Measurements from ENCODE around the gene CYP27B1. TPM values are rescaled to one million over a fixed set of nuclear protein-coding genes. Genes with fewer than 3 reads are reported as not detected.

CYP27B1 gene
- total RNA-seq, 2 experiments from 2014 or later = 10.8 to 11.4 TPM

- POLR2A ChIA-PET = no interaction called here
These were observed 8.1 kb downstream of the CYP27B1 start for GRCh38 chr12:57758552-57759359.

GRCh38 chr12:57757771-57758170, 9.1 kb downstream of the CYP27B1 start:
- POLR2A ChIA-PET = no interaction called here

More at GRCh38 chr12:57758552-57759359, 8.1 kb downstream of the CYP27B1 start:
- CTCF ChIA-PET = interaction anchor here (0.7 to 2.2 kb wide), 5 partner anchors 10 to 31 kb away, joined by 3 to 10 read pairs (median 3); no protein-coding TSS in a partner anchor

GRCh38 chr12:57756406-57757341, 10.2 kb downstream of the CYP27B1 start:
- ChIA-PET CTCF (interaction anchor here (0.9 to 2.5 kb wide), 14 partner anchors 8 to 149 kb away, joined by 3 to 28 read pairs (median 5); partner anchors contain the start of genes CYP27B1, EEF1AKMT3, METTL1 and TSFM), POLR2A (interaction anchor here (1.0 to 1.8 kb wide), 3 partner anchors 10 to 16 kb away, joined by 3 to 6 read pairs (median 3); partner anchors contain the start of genes CYP27B1, EEF1AKMT3, METTL1 and TSPAN31)

More at GRCh38 chr12:57757771-57758170, 9.1 kb downstream of the CYP27B1 start:
- CTCF ChIA-PET = interaction anchor here (2.5 kb wide), 1 partner anchor 10 kb away, joined by 28 read pairs; the partner anchor contains the start of gene CYP27B1

GRCh38 chr12:57755454-57756372, 11.2 kb downstream of the CYP27B1 start:
- POLR2A ChIA-PET = interaction anchor here (0.6 to 1.8 kb wide), 4 partner anchors 8 to 17 kb away, joined by 3 to 7 read pairs (median 4); partner anchors contain the start of genes CYP27B1, EEF1AKMT3, METTL1 and TSPAN31
- CTCF ChIA-PET = interaction anchor here (0.9 to 2.5 kb wide), 12 partner anchors 7 to 150 kb away, joined by 3 to 28 read pairs (median 5); partner anchors contain the start of genes CYP27B1, EEF1AKMT3, METTL1 and TSFM

- CTCF ChIA-PET = interaction anchor here (1.4 kb wide), 1 partner anchor 10 kb away, joined by 3 read pairs; no protein-coding TSS in a partner anchor
- POLR2A ChIA-PET = interaction anchor here (0.6 kb wide), 1 partner anchor 8 kb away, joined by 7 read pairs; no protein-coding TSS in a partner anchor
These were observed 11.8 kb downstream of the CYP27B1 start for GRCh38 chr12:57755194-57755453.

GRCh38 chr12:57754411-57755193, 12.3 kb downstream of the CYP27B1 start, which contains the start of gene MARCHF9:
TSS of gene MARCHF9 (plus strand) at chr12:57755103. CDS start at chr12:57755529, 426 bp downstream.
- POLR2A ChIA-PET = interaction anchor here (0.6 kb wide), 1 partner anchor 9 kb away, joined by 7 read pairs; no protein-coding TSS in a partner anchor
- CTCF ChIA-PET = interaction anchor here (1.1 to 1.4 kb wide), 2 partner anchors 10 to 28 kb away, joined by 3 read pairs; partner anchors contain the start of gene TSFM

- ChIA-PET CTCF (interaction anchor here (1.1 to 1.4 kb wide), 2 partner anchors 11 to 29 kb away, joined by 3 read pairs; partner anchors contain the start of gene TSFM), POLR2A (no interaction called here)
These were observed 13.0 kb downstream of the CYP27B1 start for GRCh38 chr12:57753756-57754337.

- ChIA-PET CTCF (no interaction called here), POLR2A (no interaction called here)
These were observed 14.2 kb downstream of the CYP27B1 start for GRCh38 chr12:57752668-57753000.

- ChIA-PET POLR2A (interaction anchor here (0.6 kb wide), 1 partner anchor 95 kb away, joined by 3 read pairs; the partner anchor contains the start of gene CTDSP2), CTCF (no interaction called here)
These were observed 14.8 kb downstream of the CYP27B1 start, which contains the start of gene CDK4 for GRCh38 chr12:57751788-57752667. TSS of gene CDK4 (minus strand) at chr12:57752310. CDS start at chr12:57751717, 593 bp downstream.

- POLR2A ChIA-PET = interaction anchor here (0.6 kb wide), 1 partner anchor 95 kb away, joined by 3 read pairs; the partner anchor contains the start of gene CTDSP2
- CTCF ChIA-PET = no interaction called here
These were observed 15.5 kb downstream of the CYP27B1 start for GRCh38 chr12:57751432-57751787.

GRCh38 chr12:57750561-57751431, 16.1 kb downstream of the CYP27B1 start:
- ChIA-PET POLR2A (no interaction called here), CTCF (interaction anchor here (0.9 to 1.7 kb wide), 2 partner anchors 9 to 10 kb away, joined by 3 to 4 read pairs; no protein-coding TSS in a partner anchor)

- POLR2A ChIA-PET = no interaction called here
- CTCF ChIA-PET = interaction anchor here (1.5 to 1.7 kb wide), 2 partner anchors 8 to 11 kb away, joined by 4 to 5 read pairs; no protein-coding TSS in a partner anchor
These were observed 17.8 kb downstream of the CYP27B1 start for GRCh38 chr12:57749061-57749460.

- ChIA-PET POLR2A (no interaction called here), CTCF (no interaction called here)
These were observed 20.9 kb downstream of the CYP27B1 start for GRCh38 chr12:57746025-57746424.

GRCh38 chr12:57745485-57745881, 21.4 kb downstream of the CYP27B1 start:
- ChIA-PET POLR2A (interaction anchor here (1.0 kb wide), 1 partner anchor 11 kb away, joined by 3 read pairs; no protein-coding TSS in a partner anchor), CTCF (interaction anchor here (1.1 to 1.2 kb wide), 2 partner anchors 14 to 37 kb away, joined by 3 read pairs; partner anchors contain the start of gene TSFM)
